GM18507 (cell line): ENCODE measurements around the gene RLBP1.
A peak's percentile ranks its signal among the peaks of the same experiment; 100 is the strongest.

Experiments used
- DNase-seq: peaks from one replicate; pipeline ENCODE4 v3.0.0; 2011; ENCODE audit warnings: low read depth; ENCODE audit not compliant: insufficient read length; ENCODE audit errors: extremely low spot score
- FAIRE-seq: peaks from 2 replicates; lab custom pipeline; 2011; peaks lifted over from hg19 to GRCh38; lab: Jason Lieb, UNC

RLBP1 gene

DNA sequence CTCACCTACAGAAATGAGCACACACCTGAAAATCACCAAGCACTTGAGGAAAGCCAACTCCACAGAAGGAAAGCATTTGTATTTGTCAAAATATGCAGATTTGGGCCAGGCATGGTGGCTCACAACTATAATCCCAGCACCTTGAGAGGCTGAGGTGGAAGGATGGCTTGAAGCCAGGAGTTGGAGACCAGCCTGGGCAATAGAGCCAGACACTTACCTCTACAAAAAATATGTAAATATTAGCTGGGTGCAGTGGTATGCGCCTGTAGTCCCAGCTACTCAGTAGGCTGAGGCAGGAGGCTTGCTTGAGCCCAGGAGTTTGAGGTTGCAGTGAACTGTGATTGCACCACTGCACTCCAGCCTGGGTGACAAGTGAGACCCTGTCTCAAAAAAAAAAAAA is 12.3 kb downstream of the RLBP1 start:
- no peak for DNase-seq
- no peak for FAIRE-seq

DNA sequence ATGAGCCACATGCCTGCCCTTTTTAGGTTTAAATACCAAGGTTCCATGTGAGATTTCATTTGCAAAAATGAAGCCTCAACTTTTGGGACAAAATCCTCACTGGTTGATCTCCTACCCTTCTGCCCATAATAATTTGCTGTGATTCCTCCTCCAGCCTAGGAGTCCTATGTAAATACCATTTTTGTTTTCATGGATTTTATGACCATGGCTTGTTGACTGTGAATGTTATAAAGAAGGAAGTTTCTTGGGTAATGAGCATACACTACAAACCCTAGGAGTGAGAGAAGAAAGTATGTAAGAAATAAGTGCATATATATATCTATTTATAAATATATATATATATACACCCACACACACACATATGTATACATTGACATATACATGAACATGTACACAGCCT is 13.1 kb downstream of the RLBP1 start:
- no peak for FAIRE-seq
- DNase-seq, result no peak

DNA sequence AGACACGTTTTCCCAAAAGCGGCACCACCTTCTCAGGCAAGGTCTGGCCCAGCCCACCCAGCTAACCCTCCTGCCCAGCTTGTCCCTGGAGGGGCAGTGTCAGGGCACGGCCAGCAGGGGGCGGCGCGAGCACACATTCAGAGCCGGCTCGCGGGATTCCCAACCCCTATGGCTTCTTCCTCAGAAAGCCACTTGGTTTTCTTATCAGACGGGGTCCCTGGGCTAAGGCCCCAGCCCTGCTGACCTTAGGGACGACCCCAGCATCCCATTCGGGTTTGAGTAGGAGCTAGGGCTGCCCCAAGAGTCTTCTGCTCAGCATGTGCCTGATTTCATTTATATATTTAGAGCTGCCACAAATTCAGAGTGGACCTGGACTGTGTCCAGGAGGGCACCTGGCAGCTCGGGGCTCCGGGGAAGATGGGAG is 14.5 kb downstream of the RLBP1 start:
- DNase-seq, result peak; percentile 59
- FAIRE-seq, result peak; percentile 81

DNA sequence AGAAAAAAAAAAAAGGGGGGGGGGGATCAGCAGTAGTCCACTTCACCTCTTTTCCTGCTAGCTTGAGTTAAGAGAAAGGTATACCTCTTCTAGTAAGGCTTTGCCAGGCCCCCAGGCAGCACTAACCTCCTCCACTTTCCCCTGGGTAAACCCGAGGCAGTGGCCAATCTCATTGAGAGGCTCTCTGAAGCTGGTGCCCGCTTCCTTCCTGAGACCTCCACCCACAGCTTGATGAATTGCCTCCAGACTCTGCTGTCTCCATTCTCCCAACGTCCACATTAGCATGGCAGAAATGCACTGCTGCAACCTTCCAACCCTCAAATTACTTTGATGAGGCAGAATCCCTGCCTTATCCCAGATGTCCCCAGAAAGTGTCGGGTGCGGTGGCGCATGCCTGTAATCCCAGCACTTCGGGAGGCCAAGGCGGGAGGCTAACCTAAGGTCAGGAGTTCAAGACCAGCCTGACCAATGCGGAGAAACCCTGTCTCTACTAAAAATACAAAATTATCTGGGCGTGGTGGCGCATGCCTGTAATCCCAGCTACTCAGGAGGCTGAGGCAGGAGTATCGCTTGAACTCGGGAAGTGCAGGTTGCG is 15.3 kb downstream of the RLBP1 start:
- FAIRE-seq, result no peak
- no peak for DNase-seq

DNA sequence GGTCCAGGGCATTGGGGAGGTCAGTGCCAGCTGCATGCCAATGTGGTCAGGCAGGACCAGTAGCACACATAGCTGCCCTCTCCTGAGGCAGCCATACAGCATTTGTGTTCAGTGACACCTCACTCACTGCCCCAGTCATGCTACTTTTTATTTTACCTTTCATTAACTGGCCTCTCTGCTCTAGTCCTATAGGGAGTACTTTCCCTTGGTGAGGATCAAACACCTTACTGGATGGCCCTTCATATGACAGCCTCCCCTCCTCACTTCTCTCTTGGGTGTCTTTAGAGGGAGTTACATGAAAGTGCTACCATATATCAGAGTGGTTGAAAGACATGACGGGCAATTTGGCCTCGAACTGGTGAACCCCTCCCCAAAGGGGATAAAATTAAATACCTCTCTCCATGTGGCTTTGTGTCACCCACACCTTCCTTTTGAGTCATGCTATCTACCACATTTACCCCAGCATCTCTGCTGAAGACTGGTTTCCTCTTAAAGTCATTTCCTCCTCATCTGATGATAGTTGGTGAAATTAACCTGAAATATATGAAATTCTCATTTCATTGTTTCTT is 17.6 kb downstream of the RLBP1 start:
- FAIRE-seq (no peak), DNase-seq (no peak)

DNA sequence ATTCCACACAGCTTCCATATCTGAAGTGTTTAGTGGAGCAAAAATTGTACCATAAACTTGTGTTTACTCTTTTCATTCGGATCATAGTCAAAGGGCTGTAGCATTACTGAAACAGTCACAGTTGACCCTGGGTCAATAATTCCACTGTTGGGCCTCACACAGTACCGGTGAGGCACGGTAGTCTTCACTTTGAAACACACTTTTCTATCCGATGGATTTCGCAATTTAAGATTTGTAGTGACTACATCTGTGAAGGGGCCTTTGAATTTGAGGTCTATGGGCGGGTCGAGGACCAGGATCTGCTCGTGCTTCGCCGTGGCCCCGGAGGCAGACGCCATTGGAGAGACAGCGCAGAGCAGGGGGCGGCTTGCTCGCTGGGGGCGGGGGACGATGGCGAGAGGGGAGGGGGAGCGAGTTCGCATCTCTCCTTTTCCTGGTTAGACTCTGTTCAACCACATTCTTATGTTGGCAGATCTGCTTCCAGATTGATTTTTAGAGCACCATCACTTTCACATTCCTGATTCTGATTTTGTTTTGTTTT is 19.8 kb downstream of the RLBP1 start:
- DNase-seq (no peak), FAIRE-seq (no peak)

DNA sequence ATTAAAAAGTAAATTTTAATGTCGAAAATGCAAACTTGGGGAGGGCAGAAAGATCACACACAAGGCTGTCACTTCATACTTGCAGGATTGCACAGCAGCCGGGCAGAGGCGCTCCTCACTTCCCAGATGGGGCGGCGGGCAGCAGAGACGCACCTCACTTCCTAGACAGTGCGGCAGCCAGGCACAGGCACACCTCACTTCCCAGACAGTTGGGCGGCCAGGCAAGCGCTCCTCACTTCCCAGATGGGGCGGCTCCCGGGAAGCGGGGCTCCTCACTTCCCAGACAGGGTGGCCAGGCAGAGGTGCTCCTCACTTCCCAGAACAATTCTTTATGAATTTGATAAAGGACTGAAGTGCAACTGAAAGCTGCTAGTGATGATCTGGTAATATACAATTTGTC is 21.2 kb downstream of the RLBP1 start:
- DNase-seq (no peak), FAIRE-seq (no peak)

DNA sequence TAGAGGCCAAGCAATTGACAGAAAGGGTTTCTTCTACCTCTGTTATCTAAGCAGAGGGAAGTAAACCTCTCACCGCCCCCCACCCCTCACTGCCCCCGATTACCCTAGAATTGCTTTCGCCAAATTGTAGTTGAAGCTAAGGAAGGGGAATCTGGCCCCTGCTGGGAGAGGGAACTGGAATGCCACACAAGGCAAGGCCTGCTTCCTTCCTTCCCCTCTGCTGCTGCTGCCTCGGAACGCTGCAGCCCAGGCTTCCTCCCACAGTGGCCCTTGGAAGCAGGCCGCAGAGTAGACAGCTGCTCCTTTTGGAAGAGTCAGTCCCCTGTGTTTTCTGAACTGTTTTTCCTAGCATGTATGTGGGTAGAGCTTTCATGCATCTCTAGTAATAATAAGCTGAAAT is 21.6 kb downstream of the RLBP1 start:
- FAIRE-seq (no peak), DNase-seq (no peak)

DNA sequence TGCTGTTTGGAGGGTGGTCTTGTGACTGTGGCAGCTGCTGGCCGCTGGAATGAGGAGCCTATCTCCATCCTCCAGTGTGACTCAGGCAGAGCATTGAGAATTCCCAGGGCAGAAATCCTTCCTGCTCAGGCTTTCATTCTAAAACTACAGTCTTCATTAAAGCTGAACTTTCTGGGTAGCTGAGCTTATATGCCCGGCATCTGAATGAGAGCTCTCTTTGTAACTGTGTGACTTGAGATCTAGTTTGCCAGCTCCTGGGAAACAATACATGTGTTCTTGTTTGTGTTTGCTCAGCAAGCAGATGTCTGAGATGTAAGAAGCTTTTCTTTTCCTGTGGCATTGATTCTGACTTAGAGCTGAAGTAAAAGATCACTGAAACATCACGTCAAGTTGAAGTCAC is 22.4 kb downstream of the RLBP1 start:
- no peak for DNase-seq
- no peak for FAIRE-seq

DNA sequence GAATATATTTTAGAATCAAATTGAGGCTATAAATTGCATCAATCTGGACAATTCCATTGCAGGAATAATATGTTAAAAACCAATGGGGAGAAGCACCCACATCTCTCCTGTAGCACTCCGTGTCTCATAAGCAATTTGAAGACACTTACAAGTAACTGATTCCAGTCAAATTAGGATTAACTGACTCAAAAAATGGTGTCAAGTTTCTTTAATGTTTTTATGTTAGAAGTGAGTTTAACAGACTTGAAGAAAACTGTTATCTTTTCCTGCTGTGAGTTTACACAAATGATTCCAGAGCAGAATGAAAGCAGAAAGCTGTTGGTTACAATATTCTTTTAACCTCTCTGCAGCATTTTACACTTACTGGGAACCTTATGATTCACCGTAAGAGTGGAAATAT is 23.2 kb downstream of the RLBP1 start:
- DNase-seq (no peak), FAIRE-seq (no peak)

DNA sequence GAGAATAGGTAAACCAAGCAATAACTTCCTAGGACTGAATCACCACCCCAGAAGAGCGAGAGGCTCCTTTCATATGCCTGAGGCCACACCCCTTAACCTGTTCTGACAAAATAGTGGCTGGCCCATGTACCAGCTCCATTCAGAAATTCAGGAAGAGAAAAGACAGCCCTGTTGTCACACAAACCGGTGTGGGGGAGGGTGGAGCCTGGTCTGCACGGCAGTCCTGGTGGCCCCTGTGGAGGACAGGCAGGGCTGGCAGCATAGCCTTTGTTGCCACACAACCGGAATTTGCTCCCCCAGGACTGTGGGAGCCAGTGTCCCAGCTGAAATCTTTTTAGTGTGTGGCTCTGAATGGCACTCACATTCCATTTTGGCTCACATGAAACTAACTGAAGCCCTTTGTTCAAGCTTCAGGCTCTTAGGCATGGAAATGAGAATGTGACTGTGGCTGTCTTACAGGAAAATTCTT is 23.8 kb downstream of the RLBP1 start:
- DNase-seq (no peak), FAIRE-seq (no peak)

DNA sequence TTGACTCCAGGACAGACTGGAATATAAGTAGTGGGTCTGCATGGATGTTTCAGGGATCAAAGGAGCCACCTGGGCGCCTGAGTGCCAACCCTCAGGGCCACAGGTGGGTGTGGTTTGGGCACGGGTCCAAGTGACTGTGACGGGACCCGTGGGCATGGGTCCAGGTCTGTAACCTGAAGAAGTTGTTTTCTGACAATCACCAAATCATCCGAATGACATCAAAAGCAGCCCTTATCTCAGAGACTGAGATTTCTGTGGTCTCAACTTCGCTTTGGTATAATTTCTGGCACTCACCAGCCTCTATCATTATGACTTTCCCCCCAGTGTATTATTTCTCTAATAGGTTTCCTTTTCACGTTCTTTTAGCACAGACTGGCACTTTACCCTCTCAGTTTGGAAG is 24.4 kb downstream of the RLBP1 start:
- FAIRE-seq (no peak), DNase-seq (no peak)

DNA sequence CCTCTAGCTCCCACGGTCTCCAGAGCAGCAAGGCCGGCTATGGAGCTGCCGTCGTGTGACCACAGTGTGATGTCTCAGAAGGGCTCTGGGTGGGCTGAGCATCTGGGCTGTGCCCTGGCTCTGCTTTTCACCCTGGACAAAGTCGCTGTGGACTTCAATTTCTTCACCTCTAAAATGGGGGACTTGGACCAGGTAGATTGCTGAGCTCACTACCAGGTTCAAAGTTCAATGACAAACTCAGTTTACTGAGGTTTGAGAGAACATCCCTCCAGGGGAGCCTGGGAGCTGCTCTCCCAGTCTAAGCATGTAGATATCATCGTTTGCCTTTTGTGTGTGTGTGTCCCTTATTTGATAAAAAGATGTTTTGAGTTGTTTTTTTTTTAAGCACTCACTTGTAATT is 25.1 kb downstream of the RLBP1 start:
- no peak for FAIRE-seq

DNA sequence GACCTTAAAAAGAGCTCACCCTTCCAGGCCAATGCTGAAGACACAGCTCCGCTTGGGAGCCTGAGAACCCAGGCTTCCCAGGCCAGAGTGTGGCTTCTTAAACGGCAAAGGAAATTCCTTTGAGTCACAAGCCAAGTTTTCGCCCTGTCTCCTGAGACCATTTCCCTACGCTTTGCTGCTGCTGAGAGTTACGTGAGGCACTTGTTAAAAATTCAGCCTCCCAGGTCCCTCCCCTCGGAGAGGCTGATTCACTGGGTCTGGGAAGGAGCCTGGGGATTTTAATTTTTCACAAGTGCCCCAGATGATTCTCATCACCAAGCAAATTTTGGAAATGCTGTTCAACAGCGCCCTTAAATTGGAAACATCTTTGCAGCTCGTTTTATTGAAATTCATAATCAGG is 25.5 kb downstream of the RLBP1 start:
- FAIRE-seq (no peak), DNase-seq (no peak)

More for the DNA sequence above, 25.1 kb downstream of the RLBP1 start:
- no peak for DNase-seq

DNA sequence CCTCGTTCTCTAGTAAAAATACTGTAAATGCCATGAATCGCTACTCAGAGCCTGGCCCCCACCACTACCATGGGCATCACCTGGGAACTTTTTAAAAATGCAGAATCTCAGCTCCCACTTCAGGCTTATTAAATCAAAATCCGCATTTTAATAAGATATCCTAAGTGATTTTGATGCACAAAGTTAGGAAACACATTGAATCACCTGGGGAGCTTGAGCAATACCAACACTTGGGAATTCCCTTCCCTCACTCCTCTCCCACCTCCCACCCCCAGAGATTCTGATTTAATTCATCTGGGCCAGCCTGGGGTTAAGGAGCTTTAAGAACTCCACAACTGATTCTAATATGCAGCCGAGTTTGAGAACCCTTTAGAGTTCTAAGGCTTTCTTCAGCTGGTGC is 26.8 kb downstream of the RLBP1 start:
- FAIRE-seq (no peak), DNase-seq (no peak)

DNA sequence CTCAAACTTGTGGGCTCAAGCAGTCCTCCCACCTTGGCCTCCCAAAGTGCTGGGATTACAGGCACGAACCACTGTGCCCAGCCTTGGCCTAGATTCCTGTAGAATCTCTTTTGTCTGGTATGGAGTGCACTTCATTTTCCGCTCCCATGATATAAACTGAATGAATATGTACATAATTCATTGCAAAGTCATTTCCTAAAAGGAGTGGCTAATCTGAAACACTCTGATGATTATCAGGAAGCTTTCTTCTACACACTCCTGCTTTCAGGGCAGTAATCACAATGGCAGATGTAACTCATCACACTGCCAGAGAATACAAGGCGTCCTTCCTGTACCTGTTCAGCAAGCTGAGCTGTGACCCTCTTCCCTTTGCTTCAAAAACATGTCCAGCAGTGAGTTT is 28.6 kb downstream of the RLBP1 start:
- no peak for FAIRE-seq
- DNase-seq, result no peak

DNA sequence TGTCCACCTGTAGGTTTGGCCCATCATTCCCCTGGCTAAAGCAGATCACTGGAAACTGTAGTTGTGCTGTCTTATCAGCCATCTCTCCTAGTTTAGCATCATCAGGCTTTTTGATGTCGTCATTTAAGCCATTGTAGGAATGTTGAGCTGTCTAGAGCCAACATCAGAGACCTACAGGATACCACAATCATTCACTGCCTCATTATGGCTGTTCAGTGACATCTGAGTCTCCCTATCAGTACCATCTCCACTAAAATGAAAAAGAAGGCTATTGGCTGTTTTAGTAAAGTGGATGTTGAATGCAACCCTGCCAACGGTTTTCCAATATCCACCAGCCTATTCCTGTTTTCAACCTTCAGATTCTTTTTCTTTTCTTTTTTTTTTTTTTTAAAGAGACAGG is 29.2 kb downstream of the RLBP1 start:
- FAIRE-seq, result no peak
- no peak for DNase-seq

DNA sequence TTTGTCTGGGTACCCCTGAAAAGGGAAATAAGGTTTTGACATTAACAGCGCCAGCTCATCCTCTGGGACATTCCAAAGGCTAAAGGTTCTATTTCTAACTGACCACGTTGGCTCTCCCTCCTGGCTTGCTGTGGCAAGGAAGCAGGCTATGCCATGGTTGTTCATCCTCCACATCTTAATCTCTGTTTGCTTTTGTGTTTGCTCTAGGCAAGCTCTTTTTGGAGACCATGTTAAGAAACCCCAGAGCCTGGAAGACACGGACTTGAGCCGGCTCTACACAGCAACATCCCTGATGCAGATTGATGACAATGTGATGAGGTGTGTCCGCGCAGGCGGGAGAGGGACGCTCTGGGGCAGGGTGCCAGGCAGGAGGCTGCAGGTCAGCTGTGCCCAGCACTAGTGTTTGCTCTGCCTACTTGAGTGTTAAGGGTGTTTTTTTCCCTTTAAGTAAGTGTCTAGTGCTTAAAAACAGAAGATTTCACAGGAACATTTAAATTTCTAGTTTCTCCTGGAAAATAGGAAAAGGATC is 33.3 kb downstream of the RLBP1 start:
- DNase-seq, result no peak

DNA sequence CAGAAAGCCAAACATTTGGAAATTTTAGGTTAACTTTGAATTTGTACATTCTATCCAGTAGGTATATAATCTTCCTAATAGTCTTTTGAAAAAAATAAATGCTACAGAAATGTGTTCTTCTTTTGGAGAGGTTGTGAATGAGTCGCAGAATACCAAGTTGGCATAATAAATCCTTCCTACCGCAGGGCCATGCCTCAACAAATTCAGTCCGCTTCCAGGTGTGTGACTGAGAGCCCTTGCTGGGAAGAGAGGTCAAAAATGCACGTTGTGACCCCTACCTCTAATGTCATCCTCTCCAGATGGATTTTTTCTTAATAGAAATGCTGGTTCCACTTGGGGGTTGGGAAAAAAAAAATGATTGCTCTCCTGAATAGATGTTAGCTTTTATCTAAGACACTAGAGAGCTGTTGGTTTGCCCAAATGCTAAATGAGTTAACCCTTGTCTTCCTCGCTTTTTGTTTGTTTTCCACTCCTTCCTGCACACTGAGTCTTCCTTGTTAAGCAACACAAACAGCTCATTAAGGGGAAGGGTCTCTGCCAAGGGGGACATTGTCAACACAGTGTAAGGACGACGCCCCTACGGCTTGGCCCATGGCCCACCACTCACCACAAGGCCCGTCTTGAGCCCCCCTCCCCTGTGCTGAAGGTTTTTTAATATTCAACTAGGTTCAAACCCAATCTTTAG is 33.9 kb downstream of the RLBP1 start:
- no peak for DNase-seq
- no peak for FAIRE-seq

More for the DNA sequence above, 33.3 kb downstream of the RLBP1 start:
- FAIRE-seq, result no peak

DNA sequence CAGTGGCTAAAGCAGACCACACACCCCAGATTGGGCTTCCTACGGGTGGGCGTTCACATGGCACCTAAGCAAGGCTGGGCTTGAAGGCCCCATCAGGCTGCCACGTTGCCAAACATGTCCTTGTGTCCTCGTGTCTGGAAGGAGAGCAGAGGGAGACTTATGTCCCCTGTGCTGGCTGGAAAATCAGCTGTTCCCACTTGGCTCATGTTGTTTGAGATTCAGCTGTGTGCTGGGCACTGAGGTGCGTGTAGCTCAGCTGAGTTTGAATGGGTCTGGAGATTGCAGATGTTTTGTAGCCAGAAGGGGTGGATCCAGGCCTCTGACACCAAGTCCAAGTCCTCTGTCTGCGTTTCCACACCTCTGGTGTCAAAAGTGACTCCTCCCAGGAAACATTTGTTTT is 34.6 kb downstream of the RLBP1 start:
- no peak for FAIRE-seq
- no peak for DNase-seq
